ENCODE data around the gene GAS2.

GRCh38 chr11:22775248-22775647 is 108.8 kb downstream of the GAS2 start:
- no peak for TF ChIP-seq CTCF (conservative IDR thresholded peaks at IDR 0.05 in 1 of 2, IDR thresholded peaks at IDR 0.05 in 1 of 2; ENCODE audit: extremely low read depth in 1 of 2, insufficient read depth in 1 of 2, low read depth in 1 of 2, low read length in 2 of 2)
- TF ChIP-seq EZH2 (IDR thresholded peaks at IDR 0.05; ENCODE audit: borderline replicate concordance, low read length) = no peak

All from mammary epithelial cell (primary cell).